ENCODE data around the gene TRIM3. TPM values are rescaled to one million over a fixed set of nuclear protein-coding genes. Genes with fewer than 3 reads are reported as not detected.

Gene TRIM3
- polyA plus RNA-seq, 1 experiment = 10.4 TPM

GRCh38 chr11:6486256-6486655 is 12.5 kb upstream of the TRIM3 start:
- no peak for TF ChIP-seq CTCF (IDR thresholded peaks at IDR 0.05; ENCODE audit: insufficient read depth, low read depth, low read length)
- CTCF ChIA-PET = no interaction called here
- POLR2A ChIA-PET = no interaction called here
- no peak for DNase-seq (ENCODE audit: low read depth)
- peaks cover 10% of the 10 kb centered on the region for H3K36me3 ChIP-seq (ENCODE audit: control insufficient read depth, insufficient read depth, low read length)
- no peaks in the 10 kb centered on the region for H3K27me3 ChIP-seq (ENCODE audit: control insufficient read depth, insufficient read depth, low read length)
- H3K4me3 ChIP-seq (ENCODE audit: low read depth, low read length) = no peak overlapping the region

DNA sequence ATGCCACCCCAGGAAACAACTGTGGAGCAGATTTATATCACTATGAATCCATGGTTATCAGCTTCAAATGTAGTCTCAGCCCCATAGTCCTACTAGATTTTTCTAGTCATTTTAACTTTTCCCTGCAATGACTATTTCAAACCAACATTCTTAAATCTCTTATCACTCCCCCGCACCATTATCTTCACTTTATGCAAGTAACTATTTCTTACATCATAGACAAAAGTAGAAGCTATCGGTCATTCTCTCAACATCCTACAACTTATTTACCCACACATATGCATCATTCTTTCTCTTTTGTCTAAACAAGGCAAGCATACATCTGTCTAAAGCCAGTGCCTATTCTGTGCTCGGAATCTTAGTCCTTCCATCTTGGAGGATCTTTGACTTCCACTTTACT is 11.9 kb upstream of the TRIM3 start:
- DNase-seq (ENCODE audit: low read depth) = no peak
- POLR2A ChIA-PET = no interaction called here
- CTCF ChIA-PET = interaction anchor here (0.8 kb wide), 1 partner anchor 10 kb away, joined by 3 read pairs; no protein-coding TSS in a partner anchor
- TF ChIP-seq CTCF (IDR thresholded peaks at IDR 0.05; ENCODE audit: insufficient read depth, low read depth, low read length) = no peak
- Histone ChIP-seq H3K4me3 (ENCODE audit: low read depth, low read length) (no peak overlapping the region), H3K36me3 (ENCODE audit: control insufficient read depth, insufficient read depth, low read length) (peaks cover 10% of the 10 kb centered on the region), H3K27me3 (ENCODE audit: control insufficient read depth, insufficient read depth, low read length) (no peaks in the 10 kb centered on the region)

- Histone ChIP-seq H3K4me3 (ENCODE audit: low read depth, low read length) (no peak overlapping the region), H3K36me3 (ENCODE audit: control insufficient read depth, insufficient read depth, low read length) (peaks cover 16% of the 10 kb centered on the region), H3K27me3 (ENCODE audit: control insufficient read depth, insufficient read depth, low read length) (no peaks in the 10 kb centered on the region)
- TF ChIP-seq CTCF (IDR thresholded peaks at IDR 0.05; ENCODE audit: insufficient read depth, low read depth, low read length) = no peak
- ChIA-PET POLR2A (no interaction called here), CTCF (interaction anchor here (0.9 to 1.7 kb wide), 4 partner anchors 8 to 104 kb away, joined by 3 to 5 read pairs (median 4); partner anchors contain the start of gene TRIM3)
- no peak for DNase-seq (ENCODE audit: low read depth)
These were observed 9.3 kb upstream of the TRIM3 start for GRCh38 chr11:6483015-6483414.

GRCh38 chr11:6482441-6482840 is 8.7 kb upstream of the TRIM3 start:
- Histone ChIP-seq H3K36me3 (ENCODE audit: control insufficient read depth, insufficient read depth, low read length) (peaks cover 18% of the 10 kb centered on the region), H3K27me3 (ENCODE audit: control insufficient read depth, insufficient read depth, low read length) (no peaks in the 10 kb centered on the region), H3K4me3 (ENCODE audit: low read depth, low read length) (peak overlapping the region; percentile 82)
- TF ChIP-seq CTCF (IDR thresholded peaks at IDR 0.05; ENCODE audit: insufficient read depth, low read depth, low read length) = no peak
- POLR2A ChIA-PET = no interaction called here
- no peak for DNase-seq (ENCODE audit: low read depth)
- CTCF ChIA-PET = interaction anchor here (1.6 to 1.7 kb wide), 2 partner anchors 9 to 44 kb away, joined by 4 to 5 read pairs; partner anchors contain the start of gene TRIM3

- POLR2A ChIA-PET = no interaction called here
These were observed 8.2 kb upstream of the TRIM3 start for GRCh38 chr11:6481924-6482275.

More at GRCh38 chr11:6481924-6482275, 8.2 kb upstream of the TRIM3 start:
- no peak for DNase-seq (ENCODE audit: low read depth)
- Histone ChIP-seq H3K36me3 (ENCODE audit: control insufficient read depth, insufficient read depth, low read length) (peaks cover 22% of the 10 kb centered on the region), H3K4me3 (ENCODE audit: low read depth, low read length) (peak overlapping the region; percentile 82), H3K27me3 (ENCODE audit: control insufficient read depth, insufficient read depth, low read length) (no peaks in the 10 kb centered on the region)
- no peak for TF ChIP-seq CTCF (IDR thresholded peaks at IDR 0.05; ENCODE audit: insufficient read depth, low read depth, low read length)
- CTCF ChIA-PET = interaction anchor here (0.6 to 1.7 kb wide), 6 partner anchors 9 to 1188 kb away, joined by 3 to 8 read pairs (median 4); partner anchors contain the start of gene TRIM3
